ENCODE data around the gene PLD6. TPM values are rescaled to one million over a fixed set of nuclear protein-coding genes. Genes with fewer than 3 reads are reported as not detected.

The PLD6 gene
- total RNA-seq, 1 donor from 2014 or later = 2.3 TPM

- Mint-ChIP-seq H3K9me3 (no peaks in the 10 kb centered on the region), H3K4me3 (peak overlapping the region; percentile 88), H3K36me3 (peaks cover 5% of the 10 kb centered on the region), H3K27ac (peak overlapping the region; percentile 97), H3K4me1 (peaks cover 23% of the 10 kb centered on the region), H3K27me3 (ENCODE audit: low read depth) (no peaks in the 10 kb centered on the region)
- no peak for TF ChIP-seq CTCF (IDR thresholded peaks at IDR 0.05; ENCODE audit: unreplicated experiment)
- no peak for DNase-seq (ENCODE audit: low spot score in 2 of 2, unreplicated experiment in 2 of 2)
These were observed 30.3 kb upstream of the PLD6 start for GRCh38 chr17:17236295-17237025.

- no peak for DNase-seq (ENCODE audit: low spot score in 2 of 2, unreplicated experiment in 2 of 2)
- peak overlapping the region; percentile 88 for H3K4me3 Mint-ChIP-seq
- H3K9me3 Mint-ChIP-seq = no peaks in the 10 kb centered on the region
- no peak for TF ChIP-seq CTCF (IDR thresholded peaks at IDR 0.05; ENCODE audit: unreplicated experiment)
- no peaks in the 10 kb centered on the region for H3K27me3 Mint-ChIP-seq (ENCODE audit: low read depth)
- H3K27ac Mint-ChIP-seq = peak overlapping the region; percentile 97
- H3K36me3 Mint-ChIP-seq = peaks cover 9% of the 10 kb centered on the region
- peaks cover 23% of the 10 kb centered on the region for H3K4me1 Mint-ChIP-seq
These were observed 29.4 kb upstream of the PLD6 start for GRCh38 chr17:17235212-17236174.

GRCh38 chr17:17232303-17232621 lies 26.1 kb upstream of the PLD6 start:
- peaks cover 19% of the 10 kb centered on the region for H3K36me3 Mint-ChIP-seq
- no peak overlapping the region for H3K4me3 Mint-ChIP-seq

GRCh38 chr17:17231621-17232302 lies 25.6 kb upstream of the PLD6 start:
- H3K36me3 Mint-ChIP-seq = peaks cover 19% of the 10 kb centered on the region
- peaks cover 14% of the 10 kb centered on the region for H3K4me1 Mint-ChIP-seq
- no peak overlapping the region for H3K4me3 Mint-ChIP-seq
- no peak overlapping the region for H3K27ac Mint-ChIP-seq
- no peaks in the 10 kb centered on the region for H3K27me3 Mint-ChIP-seq (ENCODE audit: low read depth)
- TF ChIP-seq CTCF (IDR thresholded peaks at IDR 0.05; ENCODE audit: unreplicated experiment) = no peak
- DNase-seq (ENCODE audit: low spot score in 2 of 2, unreplicated experiment in 2 of 2) = no peak
- H3K9me3 Mint-ChIP-seq = no peaks in the 10 kb centered on the region

More at GRCh38 chr17:17232303-17232621, 26.1 kb upstream of the PLD6 start:
- Mint-ChIP-seq H3K4me1 (peaks cover 14% of the 10 kb centered on the region), H3K27me3 (ENCODE audit: low read depth) (no peaks in the 10 kb centered on the region), H3K27ac (no peak overlapping the region), H3K9me3 (no peaks in the 10 kb centered on the region)
- DNase-seq (ENCODE audit: low spot score in 2 of 2, unreplicated experiment in 2 of 2) = no peak
- no peak for TF ChIP-seq CTCF (IDR thresholded peaks at IDR 0.05; ENCODE audit: unreplicated experiment)

- H3K27me3 Mint-ChIP-seq (ENCODE audit: low read depth) = no peaks in the 10 kb centered on the region
- H3K4me3 Mint-ChIP-seq = no peak overlapping the region
- H3K9me3 Mint-ChIP-seq = no peaks in the 10 kb centered on the region
- TF ChIP-seq CTCF (IDR thresholded peaks at IDR 0.05; ENCODE audit: unreplicated experiment) = no peak
- DNase-seq (ENCODE audit: low spot score in 2 of 2, unreplicated experiment in 2 of 2) = no peak
- no peak overlapping the region for H3K27ac Mint-ChIP-seq
- H3K4me1 Mint-ChIP-seq = no peaks in the 10 kb centered on the region
- H3K36me3 Mint-ChIP-seq = peaks cover 30% of the 10 kb centered on the region
These were observed 23.6 kb upstream of the PLD6 start for GRCh38 chr17:17229416-17230384.

Measured in mesothelial cell of epicardium (in vitro differentiated cells).